NCI-H460 (cell line): ENCODE results near the gene BCL2L14. TPM values are rescaled to one million over a fixed set of nuclear protein-coding genes. Genes with fewer than 3 reads are reported as not detected.

ENCODE experiments used
- DNase-seq: peaks from one replicate; pipeline ENCODE4 v3.0.0-alpha.2; 2016; ENCODE audit warnings: low read depth; ENCODE audit errors: extremely low read depth
- total RNA-seq: library from RNA; depleted of rRNA; stranded (reverse); fragments of >200 nt; shearing (Covaris generic); gene quantifications from 2 replicates; pipeline ENCODE4 v1.2.3, GENCODE V29; 2014

BCL2L14 gene
- total RNA-seq, 1 experiment from 2014 or later = not detected

DNA sequence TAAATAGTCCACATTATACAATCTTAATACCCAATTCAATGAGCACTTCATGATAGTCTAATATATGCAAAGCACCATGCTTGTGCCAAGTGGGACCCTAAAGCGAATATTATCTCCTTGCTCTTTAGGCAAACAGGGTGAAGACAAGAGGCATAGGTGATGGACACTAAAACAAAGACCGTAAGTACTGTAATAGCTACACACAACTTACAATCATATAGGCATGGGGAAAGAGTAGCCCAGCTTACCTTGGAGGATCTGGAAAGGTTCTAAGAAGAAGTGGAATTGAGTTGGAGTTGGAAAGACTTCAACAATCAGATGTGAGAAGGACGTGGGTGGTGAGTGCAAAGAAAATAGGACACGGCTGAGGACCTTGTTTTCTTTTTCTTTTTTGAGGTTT is 19.1 kb upstream of the BCL2L14 start:
- no peak for DNase-seq

DNA sequence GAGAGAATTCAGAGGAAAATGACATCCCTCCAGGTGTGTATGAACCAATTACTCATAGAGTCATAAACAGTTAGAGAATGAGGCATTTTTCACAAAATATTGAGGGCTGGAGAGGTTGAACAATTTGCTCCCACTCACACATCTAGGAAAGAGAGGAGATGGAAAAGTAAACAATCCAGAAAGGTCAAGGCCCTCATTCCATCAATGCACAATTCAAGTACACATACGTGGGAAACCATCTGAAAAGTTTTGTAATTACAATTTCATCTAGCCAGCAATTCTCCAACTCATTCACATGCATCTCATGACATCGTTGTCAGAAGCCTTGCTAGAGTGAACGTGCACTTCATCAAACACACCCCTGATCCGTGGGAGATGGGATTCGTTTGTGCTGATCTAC is 15.7 kb upstream of the BCL2L14 start:
- DNase-seq = no peak

DNA sequence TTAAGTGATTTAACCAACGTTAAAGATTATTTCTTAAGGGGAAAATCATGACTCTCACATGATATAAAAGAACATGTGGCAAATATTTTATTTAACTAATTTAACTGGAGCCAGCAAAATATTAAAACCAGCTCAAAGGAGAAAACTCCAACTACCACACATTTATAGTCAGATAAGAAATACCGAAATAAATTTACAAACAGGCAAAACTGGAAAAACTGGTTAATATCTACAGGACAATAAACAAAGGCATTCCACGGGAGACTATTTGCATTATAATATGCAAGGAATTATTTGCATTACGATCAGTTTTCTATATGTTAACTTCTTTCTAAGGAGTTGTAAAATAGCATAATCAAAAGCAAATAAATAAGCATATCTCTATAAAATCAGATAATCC is 13.8 kb upstream of the BCL2L14 start:
- DNase-seq = no peak

DNA sequence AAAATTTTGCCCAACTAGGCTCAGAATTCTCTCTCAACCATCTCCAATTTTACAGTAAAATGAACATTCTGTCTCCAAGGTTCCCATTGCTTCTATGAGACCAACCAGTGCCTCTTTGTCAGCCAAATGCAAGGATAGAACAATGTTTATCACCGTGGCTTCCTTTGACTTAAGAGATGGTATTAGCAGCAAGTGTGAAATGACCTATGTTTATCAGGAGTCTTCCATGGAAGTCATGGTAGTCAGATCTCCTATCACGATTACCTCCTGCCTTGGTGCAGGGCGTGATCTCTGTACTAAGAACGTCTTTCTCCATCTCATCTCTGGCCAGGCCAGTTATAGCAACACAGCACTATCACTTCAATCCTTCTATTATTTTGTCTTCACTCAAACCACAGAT is 6.1 kb upstream of the BCL2L14 start:
- no peak for DNase-seq

DNA sequence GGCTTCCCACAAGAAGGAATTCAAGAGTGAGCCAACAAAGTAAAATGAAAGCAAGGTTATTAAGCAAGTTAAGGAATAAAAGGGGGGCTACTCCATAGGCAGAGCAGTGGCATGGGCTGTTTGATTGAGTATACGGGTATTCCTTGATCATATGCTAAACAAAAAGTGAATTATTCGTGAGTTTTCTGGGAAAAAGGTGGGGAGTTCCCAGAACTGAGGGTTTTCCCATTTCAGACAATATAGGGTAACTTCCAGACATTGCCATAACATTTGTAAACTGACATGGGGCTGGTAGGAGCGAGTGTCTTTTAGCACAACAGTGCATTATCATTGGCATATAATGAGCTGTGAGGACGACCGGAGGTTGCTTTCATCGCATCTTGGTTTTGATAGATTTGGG is 2.0 kb upstream of the BCL2L14 start:
- DNase-seq = no peak

DNA sequence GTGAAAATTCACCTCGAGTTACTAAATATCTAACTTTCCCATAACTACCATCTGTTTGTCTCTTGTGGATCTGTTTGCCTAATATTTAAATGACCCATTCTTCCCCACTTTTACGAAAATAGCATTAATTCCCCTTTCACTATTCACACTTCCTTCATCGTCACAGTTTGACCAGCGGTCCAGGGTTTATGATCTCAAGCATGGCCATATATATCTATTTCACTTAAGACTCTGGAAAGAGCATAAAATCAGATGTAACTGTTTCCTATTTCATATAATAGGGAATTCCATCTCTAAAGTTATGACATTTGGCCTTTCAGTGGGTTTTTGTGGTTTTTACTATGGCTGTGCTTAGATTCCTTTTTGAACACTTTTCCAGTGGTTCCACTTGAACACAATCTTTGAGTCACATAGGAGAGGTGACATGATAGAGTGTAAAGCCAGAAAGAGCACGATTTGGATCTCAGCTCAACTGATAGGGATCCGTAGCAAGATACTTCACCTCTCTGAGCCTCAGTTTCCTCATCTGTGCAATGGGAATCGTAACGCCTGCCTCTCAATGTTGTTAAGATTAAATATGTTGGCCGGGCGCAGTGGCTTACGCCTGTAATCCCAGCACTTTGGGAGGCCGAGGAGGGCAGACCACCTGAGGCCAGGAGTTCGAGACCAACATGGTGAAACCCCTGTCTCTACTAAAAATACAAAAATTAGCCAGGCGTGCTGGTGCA is 754 bp upstream of the BCL2L14 start:
- no peak for DNase-seq

DNA sequence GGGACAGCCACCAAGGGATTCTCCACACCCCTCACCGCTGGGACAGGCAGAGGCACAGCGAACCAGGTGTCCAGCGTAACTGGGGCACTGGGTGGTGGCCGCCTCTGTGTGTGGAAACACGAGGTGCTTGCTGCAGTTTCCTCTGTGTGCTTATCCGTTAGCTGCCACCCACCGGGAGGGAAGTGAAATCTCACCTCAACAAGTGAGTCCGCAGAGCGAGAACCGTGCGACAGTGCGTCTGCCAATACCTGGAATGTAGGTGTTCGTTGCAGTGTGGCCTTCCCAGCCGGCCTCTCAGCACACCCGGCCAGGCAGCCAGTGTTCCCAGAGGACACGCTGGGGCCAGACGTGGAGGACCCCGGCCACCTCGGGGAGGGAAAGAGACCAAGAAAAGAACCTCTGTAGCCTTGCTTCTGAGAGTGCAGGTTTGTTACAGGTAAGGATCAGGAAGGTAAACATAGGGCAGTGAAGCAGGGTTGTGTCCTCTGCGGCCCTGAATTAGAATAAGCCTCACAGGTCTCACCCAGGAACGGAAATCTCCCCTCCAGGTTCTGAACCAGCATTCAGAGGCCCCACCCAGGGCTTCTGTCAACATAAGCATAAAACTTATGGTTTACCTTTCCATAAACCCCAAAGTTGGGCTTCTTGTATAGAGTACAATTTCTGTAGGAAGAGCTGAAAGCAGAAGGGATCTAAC is 1.5 kb downstream of the BCL2L14 start:
- DNase-seq = no peak

DNA sequence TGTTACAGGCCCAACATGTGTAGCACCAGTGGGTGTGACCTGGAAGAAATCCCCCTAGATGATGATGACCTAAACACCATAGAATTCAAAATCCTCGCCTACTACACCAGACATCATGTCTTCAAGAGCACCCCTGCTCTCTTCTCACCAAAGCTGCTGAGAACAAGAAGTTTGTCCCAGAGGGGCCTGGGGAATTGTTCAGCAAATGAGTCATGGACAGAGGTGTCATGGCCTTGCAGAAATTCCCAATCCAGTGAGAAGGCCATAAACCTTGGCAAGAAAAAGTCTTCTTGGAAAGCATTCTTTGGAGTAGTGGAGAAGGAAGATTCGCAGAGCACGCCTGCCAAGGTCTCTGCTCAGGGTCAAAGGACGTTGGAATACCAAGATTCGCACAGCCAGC is 8.6 kb downstream of the BCL2L14 start:
- no peak for DNase-seq

DNA sequence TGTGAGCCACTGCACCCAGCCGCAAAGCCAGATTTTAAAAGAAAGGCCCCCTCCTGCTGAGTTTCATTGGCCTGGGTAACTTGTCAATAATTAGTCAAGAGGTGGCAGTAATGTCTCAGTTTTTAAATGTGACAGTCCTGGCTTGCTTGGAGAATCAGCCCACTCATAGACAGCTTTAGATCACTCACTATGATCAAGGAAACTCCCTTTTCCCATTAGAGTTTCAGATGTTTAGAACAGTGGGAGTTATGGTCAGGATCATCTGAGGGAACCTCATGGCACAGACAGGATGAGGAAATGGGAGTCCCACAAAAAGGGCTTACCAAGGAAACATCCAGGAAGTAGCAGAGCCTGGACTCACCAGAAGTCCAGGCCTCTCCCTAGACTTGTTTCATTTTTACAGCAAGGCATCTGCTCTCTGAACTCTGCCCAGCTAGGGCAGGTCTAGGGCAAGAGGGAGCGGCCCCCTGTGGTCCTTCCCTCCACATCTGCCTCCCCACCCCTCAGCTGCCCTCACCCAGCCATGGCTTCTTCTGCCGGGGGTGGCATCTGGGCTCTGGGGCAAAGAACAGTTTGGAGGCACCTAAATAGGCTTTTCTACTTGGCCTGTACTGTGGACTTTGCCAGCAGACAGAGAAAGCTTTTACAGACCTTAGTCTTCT is 11.2 kb downstream of the BCL2L14 start:
- DNase-seq = peak; percentile 29

DNA sequence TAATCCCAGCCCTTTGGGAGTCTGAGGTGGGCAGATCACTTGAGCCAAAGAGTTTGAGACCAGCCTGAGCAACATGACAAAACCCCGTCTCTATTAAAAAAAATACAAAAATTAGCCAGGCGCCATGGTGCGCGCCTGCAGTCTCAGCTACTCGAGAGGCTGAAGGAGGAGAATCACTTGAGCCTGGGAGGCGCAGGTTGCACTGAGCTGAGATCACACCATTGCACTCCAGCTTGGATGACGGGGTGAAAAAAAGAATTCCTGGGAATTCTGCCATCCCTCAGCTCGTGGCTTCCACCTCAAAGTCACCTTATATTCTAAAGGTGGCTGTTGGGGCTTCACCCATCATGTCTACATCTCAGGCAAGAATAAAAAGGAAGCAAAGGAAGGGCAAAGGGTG is 12.9 kb downstream of the BCL2L14 start:
- no peak for DNase-seq

DNA sequence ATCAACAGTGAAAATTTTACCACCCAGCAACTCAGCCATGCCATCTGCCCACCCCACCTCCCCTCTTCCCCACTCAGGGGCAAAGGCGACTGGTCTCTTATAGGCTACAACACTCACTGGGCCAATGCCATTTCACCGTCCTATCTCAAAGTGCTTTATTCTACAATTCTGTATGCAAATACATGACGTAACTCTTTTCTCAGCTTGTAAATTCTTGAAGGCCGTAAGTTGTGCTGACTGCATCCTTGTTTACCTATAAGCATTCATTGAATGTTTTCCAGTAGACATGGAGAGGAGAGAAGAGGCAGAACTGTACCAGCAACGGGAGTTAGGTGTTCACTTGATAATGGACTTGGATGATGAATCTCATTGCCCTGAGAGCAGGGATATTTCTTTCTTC is 15.6 kb downstream of the BCL2L14 start:
- DNase-seq = no peak

DNA sequence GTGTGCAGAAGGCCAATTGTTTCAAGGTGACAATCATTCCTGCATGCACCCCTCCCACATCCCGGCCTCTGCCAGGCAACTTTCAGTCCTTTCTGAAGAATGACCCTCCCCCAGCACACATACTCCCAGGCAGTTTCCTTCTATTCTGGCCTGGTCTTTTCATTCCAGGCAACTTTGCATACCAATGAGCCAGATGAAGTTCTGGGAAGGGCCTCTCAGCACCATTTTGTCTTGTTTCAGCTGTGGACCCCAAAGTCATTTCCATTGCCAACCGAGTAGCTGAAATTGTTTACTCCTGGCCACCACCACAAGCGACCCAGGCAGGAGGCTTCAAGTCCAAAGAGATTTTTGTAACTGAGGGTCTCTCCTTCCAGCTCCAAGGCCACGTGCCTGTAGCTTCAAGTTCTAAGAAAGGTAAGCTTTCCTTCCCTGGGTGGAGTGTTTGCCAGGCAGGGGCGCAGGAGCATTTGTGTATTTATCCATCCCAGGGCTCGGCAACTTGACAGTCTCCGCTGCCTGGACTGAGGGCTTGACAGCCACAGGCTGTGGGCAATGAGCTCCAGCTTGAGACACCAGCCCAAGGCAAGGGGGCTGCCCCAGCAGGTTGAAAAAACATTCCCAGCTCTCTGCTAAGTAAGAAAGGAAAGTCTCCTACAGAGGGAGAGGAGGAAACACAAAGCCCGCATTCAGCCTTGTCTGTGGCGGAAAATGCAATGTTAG is 16.4 kb downstream of the BCL2L14 start:
- DNase-seq = no peak

DNA sequence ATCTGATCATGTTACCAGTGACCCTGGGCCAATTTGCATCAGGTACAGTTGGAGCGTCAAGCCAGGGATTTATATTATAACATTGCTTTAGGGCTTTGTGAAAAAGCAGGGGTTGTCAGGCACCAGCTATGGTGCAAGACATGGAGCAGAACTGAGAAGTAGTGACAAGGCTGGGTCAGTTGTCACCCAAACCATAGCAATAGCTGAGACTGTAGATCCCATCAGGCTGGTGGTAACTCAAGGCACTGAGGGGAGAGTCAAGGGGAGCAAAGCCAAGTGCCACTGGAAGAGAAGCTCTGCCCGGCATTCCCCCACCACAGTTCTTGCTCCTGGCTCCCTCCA is 16.9 kb downstream of the BCL2L14 start:
- DNase-seq = no peak

DNA sequence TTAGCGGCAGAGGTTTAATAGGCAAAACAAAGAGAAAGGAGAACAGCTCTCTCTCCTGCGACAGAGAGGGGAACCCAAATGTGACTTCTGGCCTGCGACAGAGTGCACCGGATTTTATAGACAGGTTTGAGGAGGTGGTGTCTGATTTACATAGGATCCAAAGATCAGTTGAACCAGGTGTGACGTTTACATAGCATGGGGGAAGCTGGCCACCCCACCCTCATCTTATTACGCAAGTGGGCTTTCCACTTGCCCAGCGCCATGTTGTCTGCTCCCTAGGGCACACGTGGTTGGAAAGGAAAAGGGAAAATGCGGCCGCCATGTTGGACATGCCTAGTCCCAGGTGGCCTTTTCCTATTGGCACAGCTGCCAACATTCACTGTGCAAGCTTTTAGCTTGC is 17.4 kb downstream of the BCL2L14 start:
- DNase-seq = no peak

DNA sequence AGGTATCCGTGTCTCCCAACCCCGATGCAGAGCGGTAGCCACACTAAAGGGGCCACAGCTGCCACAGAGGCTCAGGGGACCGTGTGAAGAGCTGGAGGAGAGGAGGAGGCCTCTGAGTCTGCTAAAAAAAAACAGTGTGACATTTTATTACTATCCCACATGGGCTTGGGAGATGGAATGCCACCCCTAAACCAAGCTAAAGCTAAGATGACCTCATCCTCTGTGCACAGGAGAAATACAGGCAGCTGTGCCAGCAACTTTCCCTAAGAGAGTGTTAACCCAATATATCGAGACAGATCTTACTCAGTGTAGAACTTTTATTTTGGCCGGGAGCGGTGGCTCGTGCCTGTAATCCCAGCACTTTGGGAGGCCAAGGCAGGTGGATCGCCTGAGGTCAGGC is 18.0 kb downstream of the BCL2L14 start:
- DNase-seq = no peak

DNA sequence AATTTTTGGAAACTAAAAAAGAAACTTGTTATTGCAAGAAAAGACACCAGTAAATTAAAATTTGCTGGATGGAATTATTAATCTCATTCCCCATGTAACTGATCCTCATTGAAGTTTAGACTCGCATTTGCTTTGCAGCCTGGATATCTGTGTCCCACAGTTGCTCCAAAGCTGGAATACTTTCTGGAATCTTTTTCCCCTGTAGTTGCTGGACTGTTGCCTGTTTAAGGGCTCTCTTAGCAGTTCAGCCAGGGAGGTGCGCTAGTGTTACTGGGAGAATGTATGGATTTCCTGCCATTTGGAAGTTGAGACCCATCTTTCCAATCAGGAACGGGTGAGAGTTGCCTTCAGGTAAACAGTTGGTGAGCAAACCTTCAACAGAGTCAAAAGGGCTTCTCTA is 20.3 kb downstream of the BCL2L14 start:
- DNase-seq = no peak

DNA sequence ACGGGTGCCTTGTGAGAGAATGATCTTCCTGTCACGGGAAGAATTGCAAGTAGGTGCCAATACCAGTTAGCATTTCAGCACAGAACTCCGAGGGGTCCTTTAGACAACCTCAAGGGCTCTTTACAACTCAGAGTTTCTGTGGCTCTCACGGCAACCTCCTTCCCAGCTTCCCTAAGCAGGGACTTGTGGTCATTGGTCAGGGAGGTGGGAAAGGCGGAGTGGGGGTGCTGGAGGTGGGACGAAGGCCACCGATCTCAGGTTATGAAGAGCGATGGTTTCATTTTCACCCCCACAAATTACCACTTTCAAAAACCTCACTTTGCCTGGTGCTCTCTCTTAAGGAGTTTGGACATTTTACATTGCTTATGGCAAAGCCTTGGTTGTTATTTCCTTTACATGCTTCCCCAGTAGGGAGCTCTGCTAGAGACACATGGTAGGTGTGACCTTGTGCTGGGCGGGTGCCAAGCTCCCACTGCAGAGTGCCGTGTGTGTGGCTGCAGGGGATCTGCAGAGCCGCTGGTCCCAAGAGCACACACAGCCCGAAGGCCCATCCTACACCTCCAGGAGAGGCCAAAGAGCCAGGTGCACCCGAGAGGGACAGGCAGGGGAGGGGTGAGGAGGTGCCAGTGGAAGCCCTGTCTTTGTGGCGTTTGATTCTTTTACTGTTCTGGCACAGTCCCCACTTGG is 21.4 kb downstream of the BCL2L14 start:
- no peak for DNase-seq

DNA sequence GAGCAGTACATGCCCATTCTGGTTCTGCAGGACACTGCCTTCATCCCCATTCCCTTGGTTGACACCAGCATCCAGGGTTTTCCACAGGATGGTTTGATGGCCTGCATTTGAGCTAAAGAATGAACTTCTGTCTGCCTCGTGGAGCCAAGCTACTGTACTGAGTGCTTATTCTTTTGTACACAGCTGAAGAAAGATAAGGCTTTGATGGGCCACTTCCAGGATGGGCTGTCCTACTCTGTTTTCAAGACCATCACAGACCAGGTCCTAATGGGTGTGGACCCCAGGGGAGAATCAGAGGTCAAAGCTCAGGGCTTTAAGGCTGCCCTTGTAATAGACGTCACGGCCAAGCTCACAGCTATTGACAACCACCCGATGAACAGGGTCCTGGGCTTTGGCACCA is 23.7 kb downstream of the BCL2L14 start:
- no peak for DNase-seq

DNA sequence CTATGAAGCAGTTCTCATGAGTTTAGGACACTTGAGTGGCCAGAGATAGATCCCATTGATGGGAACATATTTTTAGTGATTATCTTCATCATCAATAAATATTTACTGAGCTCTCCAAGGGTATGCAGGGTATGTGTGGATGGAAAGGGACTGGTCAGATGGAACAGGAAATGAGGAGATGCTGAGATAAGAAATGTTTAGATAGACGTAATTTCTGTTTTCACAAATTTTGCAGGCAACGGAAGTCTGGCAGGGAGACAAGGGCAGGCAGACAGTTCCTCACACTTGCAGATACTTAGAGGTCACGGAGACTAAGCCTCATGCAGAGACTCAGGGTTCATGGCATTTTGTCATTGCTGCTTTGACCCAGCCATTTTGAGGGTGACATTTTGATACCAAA is 24.3 kb downstream of the BCL2L14 start:
- no peak for DNase-seq

DNA sequence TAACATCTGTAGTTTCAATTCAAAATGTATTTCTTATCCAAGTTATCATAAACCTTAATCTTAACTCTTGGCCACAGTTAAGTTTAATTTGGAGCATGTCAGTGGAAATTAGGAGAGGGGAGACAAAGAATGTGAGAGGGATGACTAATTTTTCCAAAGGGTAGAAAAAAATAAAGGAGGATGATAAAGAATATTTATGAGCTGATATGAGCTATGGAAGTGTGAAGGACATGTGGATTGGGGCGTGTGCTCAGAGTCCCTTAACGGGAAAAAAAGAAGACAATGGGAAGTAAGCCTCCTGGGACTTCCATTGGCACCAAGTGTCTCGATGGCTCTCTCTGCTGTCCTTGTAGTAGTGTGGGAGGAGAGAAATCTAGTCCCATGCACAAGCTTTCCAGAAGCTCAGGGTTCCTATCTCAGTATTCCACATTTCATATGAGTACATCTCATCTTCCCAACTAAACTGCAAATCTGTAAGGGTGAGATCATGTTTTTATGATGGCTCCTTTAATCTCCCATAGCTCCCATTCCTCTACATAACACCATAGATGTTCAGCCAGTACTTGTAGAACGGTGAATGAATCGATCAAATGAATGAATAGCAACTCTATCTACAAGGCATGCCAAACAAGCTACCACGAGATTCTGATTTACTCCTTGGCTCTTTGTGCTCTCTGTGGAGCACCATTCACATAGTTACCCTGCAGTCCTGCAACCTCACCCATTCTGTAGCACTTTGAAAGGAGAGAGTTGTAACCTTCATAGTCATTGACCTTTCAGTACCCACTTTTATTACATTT is 27.4 kb downstream of the BCL2L14 start:
- DNase-seq = no peak
